ENCODE data around the gene ZFAND3. TPM values are rescaled to one million over a fixed set of nuclear protein-coding genes. Genes with fewer than 3 reads are reported as not detected.

Gene ZFAND3
- total RNA-seq, 1 experiment from 2014 or later = 47.2 TPM

DNA sequence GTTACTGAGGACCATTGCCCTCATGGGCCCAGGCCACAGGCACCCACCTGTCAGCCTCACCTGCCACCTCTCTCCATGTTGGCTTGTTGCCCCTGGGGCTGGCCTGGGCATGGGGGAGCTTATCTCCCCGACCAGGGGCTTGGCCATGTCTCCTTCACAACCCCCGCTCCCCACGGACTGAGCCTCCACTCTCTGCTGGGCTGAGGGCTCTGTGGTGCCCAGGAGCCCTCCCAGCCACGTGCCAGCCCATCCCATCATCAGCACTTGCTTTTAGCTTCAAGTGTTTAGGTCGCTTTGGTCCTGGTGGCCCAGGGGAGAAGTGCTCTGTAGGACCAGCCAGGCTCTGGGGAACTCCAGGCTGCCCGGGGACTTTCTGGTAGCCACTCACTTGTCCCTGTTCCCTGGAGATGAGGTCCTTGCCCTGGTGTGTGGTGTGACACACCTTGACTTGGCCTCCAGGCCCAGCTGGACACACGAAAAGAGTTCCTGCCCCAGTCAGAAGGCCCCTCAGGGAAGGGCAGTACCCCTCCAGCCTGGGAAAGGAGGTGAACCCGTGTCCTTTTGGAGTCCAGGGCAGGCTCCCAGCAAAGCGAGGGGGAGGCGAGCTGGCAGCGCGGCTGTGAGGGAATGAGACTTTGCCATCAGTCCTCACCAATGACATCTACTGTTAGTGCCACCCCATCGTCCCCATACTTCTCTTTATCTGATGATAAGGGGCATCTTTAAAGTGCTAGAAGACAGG lies 352.6 kb downstream of the ZFAND3 start:
- Histone ChIP-seq H3K9me2 (ENCODE audit: insufficient read depth) (no peaks in the 10 kb centered on the region), H3K4me3 (replicated peaks in 1 of 2; ENCODE audit: low read depth in 1 of 2, low read length in 2 of 2) (no peak overlapping the region), H3K27me3 (ENCODE audit: insufficient read depth, low read length) (no peaks in the 10 kb centered on the region), H3K79me2 (ENCODE audit: insufficient read depth, low read length) (no peaks in the 10 kb centered on the region), H3K36me3 (ENCODE audit: control insufficient read depth in 1 of 2, insufficient read depth in 2 of 2, low read length in 2 of 2) (no peaks in the 10 kb centered on the region), H3K4me1 (ENCODE audit: control insufficient read depth in 1 of 2, insufficient read depth in 2 of 2, low read length in 2 of 2) (no peaks in the 10 kb centered on the region), H3K9me3 (ENCODE audit: control insufficient read depth in 1 of 2, insufficient read depth in 1 of 2, low read depth in 1 of 2, low read length in 2 of 2) (no peaks in the 10 kb centered on the region), H2AFZ (ENCODE audit: low read depth, low read length, poor library complexity, severe bottlenecking) (no peak overlapping the region), H4K20me1 (ENCODE audit: insufficient read depth) (no peaks in the 10 kb centered on the region), H3K4me2 (ENCODE audit: low read length) (no peak overlapping the region), H3K27ac (ENCODE audit: low read depth, low read length) (no peak overlapping the region), H3K9ac (ENCODE audit: low read length) (no peak overlapping the region)
- intact Hi-C loops (cut with micrococcal nuclease) = no loop called here
- no peak for DNase-seq (ENCODE audit: low read depth, low spot score)
- ChIA-PET RAD21 (ENCODE audit: low non-redundant PET in 1 of 2, low total read pairs in 2 of 2, uncharacterized antibody in 2 of 2, unreplicated experiment in 2 of 2) (no interaction called here), POLR2A (no interaction called here), CTCF (no interaction called here)
- no peak for ATAC-seq
- no TSS peak for BruUV-seq (replicated peaks)
- TF ChIP-seq YY1 (IDR thresholded peaks at IDR 0.05; ENCODE audit: extremely low read depth, insufficient replicate concordance, low read depth, low read length) (no peak), EGR1 (IDR thresholded peaks at IDR 0.05; ENCODE audit: low read depth) (no peak), FOSL1 (IDR thresholded peaks at IDR 0.05; ENCODE audit: low read depth) (no peak), SRF (IDR thresholded peaks at IDR 0.05; ENCODE audit: low read depth) (no peak), SIN3A (IDR thresholded peaks at IDR 0.05; ENCODE audit: low read depth) (no peak), EZH2 (IDR thresholded peaks at IDR 0.05) (no peak), CEBPB (IDR thresholded peaks at IDR 0.05; ENCODE audit: low read depth) (no peak), SP1 (IDR thresholded peaks at IDR 0.05; ENCODE audit: low read depth) (no peak), EZH2phosphoT487 (IDR thresholded peaks at IDR 0.05; ENCODE audit: borderline replicate concordance) (no peak)
- TF ChIP-seq, protein P1, sequence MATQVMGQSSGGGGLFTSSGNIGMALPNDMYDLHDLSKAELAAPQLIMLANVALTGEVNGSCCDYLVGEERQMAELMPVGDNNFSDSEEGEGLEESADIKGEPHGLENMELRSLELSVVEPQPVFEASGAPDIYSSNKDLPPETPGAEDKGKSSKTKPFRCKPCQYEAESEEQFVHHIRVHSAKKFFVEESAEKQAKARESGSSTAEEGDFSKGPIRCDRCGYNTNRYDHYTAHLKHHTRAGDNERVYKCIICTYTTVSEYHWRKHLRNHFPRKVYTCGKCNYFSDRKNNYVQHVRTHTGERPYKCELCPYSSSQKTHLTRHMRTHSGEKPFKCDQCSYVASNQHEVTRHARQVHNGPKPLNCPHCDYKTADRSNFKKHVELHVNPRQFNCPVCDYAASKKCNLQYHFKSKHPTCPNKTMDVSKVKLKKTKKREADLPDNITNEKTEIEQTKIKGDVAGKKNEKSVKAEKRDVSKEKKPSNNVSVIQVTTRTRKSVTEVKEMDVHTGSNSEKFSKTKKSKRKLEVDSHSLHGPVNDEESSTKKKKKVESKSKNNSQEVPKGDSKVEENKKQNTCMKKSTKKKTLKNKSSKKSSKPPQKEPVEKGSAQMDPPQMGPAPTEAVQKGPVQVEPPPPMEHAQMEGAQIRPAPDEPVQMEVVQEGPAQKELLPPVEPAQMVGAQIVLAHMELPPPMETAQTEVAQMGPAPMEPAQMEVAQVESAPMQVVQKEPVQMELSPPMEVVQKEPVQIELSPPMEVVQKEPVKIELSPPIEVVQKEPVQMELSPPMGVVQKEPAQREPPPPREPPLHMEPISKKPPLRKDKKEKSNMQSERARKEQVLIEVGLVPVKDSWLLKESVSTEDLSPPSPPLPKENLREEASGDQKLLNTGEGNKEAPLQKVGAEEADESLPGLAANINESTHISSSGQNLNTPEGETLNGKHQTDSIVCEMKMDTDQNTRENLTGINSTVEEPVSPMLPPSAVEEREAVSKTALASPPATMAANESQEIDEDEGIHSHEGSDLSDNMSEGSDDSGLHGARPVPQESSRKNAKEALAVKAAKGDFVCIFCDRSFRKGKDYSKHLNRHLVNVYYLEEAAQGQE (IDR thresholded peaks at IDR 0.05; ENCODE audit: low read depth) = no peak
